A549 (cell line): Measurements from ENCODE around the gene TEX44.
"Not testable (repeated sequence)": the region's sequence is repeated elsewhere in the genome, so short reads cannot be mapped to it uniquely, and the experiment has no call there.

Source experiments
- BHLHE40 ChIP-seq: IDR thresholded peaks from 2 replicates; pipeline ENCODE4 v1.6.1; 2012; ENCODE audit warnings: low read depth, low read length, inconsistent platforms
- CHD2 ChIP-seq: fragments of 150-350 bp; IDR thresholded peaks from 2 replicates; pipeline ENCODE4 v1.6.1; 2014; ENCODE audit warnings: low read length; ENCODE audit not compliant: partially characterized antibody
- CTCF ChIP-seq: fragments of >200 bp; sonication (Bioruptor Twin); formaldehyde crosslinking; IDR thresholded peaks from 3 replicates; pipeline ENCODE4 v1.5.1; 2016
- ELK1 ChIP-seq: fragments of 150-350 bp; IDR thresholded peaks from 2 replicates; pipeline ENCODE4 v1.6.1; 2014; ENCODE audit warnings: low read depth, mild to moderate bottlenecking, low read length
- EP300 ChIP-seq, 2 experiments: fragments of >200 bp; sonication (Bioruptor Twin); formaldehyde crosslinking; IDR thresholded peaks; 2 replicates in 1 of 2; 3 replicates in 1 of 2; pipeline ENCODE4 v1.6.1; 2016 to 2017
- JUNB ChIP-seq: fragments of >200 bp; sonication (Bioruptor Twin); formaldehyde crosslinking; IDR thresholded peaks from 2 replicates; pipeline ENCODE4 v1.6.1; 2016
- MAFK ChIP-seq: fragments of 450-650 bp; IDR thresholded peaks from 2 replicates; pipeline ENCODE4 v1.6.1; 2014; ENCODE audit not compliant: partially characterized antibody
- NFE2L2 ChIP-seq: fragments of 150-350 bp; conservative IDR thresholded peaks from 2 replicates; pipeline ENCODE4 v1.6.1; 2014; ENCODE audit warnings: low read length
- POLR2A ChIP-seq: IDR thresholded peaks from 2 replicates; pipeline ENCODE4 v1.6.1; 2012; ENCODE audit warnings: mild to moderate bottlenecking, low read length
- SMC3 ChIP-seq: fragments of >200 bp; sonication (Bioruptor Twin); formaldehyde crosslinking; IDR thresholded peaks from 3 replicates; pipeline ENCODE4 v1.6.1; 2018; ENCODE audit warnings: inconsistent platforms

GRCh38 chr2:231587744-231588143 lies 4.9 kb upstream of the TEX44 start:
- not testable (repeated sequence) for TF ChIP-seq ELK1; NFE2L2; MAFK; CTCF; SMC3; JUNB; BHLHE40; EP300 (IDR thresholded peaks at IDR 0.05); CHD2; POLR2A
